Islet precursor cell (in vitro differentiated cells): ENCODE data around the gene NWD2.
"Not testable (repeated sequence)": the region's sequence is repeated elsewhere in the genome, so short reads cannot be mapped to it uniquely, and the experiment has no call there.

Source experiments
- DNase-seq: peaks from one replicate; pipeline ENCODE4 v3.0.0-alpha.2; 2018

Gene NWD2, protein sequence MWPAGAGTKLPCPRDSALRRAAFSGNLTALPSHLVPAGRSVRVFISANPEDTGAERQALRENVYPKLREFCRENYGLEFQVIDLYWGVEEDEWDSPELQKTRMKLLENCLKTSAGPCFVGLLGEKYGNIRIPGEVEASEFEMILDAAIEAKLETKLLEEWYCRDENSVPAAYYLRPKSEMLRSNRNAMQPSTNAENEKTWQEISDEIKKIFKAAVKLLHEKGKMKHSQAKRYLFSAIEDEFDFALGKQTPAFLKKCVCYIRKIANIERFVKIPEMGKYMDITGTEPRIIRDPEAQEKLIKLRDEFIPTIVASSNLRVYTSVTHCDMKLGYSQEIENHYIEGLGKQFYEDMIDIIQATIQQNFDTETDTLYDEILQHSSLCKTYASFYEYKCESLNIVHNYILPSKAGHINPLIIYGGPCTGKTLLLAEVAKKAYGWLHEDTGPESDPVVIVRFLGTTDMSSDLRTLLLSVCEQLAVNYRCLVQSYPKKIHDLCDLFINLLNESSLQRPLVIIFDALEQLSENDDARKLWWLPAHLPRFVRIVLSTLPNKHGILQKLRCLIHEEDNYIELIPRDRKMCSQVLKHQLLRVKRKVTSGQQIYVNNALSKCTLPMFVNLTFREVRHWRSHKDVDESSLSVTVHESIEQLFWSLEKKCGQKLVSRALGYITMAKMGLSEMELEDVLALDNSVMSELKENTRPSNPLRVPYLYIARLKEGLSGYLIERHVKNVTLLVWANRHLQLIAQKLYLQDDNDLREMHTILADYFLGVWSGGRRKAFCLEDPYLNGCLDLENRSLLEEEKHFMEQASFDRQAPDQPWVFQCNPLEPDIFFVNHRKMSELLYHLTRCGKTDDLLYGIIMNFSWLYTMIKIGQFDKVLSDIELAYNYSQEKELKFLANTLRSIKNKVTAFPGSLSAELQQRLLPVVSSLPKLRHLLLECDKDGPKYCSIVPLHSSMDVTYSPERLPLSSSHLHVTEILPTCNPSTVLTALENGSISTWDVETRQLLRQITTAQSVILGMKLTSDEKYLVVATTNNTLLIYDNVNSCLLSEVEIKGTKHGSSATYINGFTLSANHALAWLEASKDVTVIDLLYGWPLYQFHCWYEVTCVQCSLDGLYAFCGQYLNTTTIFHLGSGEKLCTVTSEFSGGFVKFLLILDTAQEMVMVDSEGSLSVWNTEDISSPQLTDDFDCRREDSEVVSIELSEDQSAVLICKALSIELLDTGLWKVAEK (N-terminal part only)

GRCh38 chr4:37244583-37245390 lies at the start of gene NWD2:
TSS of gene NWD2 (plus strand) at chr4:37244743. CDS start at chr4:37245068, 325 bp downstream.
- DNase-seq: peak; percentile 74

DNA sequence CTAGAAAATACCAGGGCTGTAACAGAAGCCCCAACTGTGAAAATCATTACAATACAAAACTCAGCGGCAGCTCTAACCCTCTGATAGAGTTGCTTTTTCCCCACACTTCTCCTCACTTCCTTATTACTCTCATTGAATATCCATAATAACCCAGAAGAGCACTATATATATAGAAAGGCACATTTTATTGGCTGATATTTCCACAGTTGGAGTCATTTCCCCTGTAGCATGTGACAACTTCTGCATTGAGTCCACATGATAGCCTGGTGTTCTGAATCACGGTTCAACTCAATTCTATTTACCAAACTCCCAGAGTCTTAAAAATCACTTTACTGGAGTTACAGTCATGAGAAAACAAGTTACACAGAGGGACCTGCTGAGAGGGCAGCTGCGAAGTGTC lies 46.6 kb upstream of the NWD2 start:
- DNase-seq: no peak

GRCh38 chr4:37204740-37205139 lies 39.8 kb upstream of the NWD2 start:
- DNase-seq: not testable (repeated sequence)

GRCh38 chr4:37216209-37216608 lies 28.3 kb upstream of the NWD2 start:
- no peak for DNase-seq

DNA sequence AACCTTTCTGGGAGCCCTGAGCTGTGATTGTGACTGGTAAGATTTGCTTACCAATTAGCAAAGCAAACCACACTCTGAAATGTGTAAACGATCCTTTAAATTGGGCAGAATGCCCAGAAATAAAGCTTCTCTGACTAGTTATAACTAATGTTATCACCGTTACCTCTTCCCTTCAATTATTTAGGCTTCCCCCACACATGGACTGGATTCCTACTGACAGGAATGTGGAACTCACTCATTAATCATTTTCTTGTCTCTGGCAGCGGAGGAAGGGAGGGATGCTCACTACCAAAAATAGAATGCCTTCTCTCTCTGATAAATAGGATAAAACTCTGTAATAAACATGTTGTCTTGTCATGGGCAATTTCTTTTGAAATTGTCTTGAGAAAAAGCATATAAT lies 25.3 kb upstream of the NWD2 start:
- DNase-seq: no peak

DNA sequence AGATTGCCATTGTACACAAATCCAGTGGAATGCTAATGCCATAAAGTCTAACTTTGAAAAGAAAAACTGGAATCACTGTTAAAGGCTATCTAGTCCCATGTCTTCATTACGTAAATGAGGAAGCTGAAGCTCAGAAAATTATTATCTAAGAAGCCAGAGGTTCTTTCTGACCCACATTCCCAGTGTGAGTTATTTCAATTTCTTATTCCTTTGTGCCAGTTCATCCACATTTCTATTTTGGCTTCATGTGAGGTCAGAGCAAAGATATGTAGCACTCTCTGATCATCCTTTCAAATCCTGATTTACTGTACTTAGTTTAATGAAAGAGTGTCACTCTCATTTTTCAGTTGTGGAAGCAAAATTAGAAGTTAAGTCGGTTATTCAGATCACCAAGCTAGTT lies 24.6 kb upstream of the NWD2 start:
- DNase-seq: no peak

DNA sequence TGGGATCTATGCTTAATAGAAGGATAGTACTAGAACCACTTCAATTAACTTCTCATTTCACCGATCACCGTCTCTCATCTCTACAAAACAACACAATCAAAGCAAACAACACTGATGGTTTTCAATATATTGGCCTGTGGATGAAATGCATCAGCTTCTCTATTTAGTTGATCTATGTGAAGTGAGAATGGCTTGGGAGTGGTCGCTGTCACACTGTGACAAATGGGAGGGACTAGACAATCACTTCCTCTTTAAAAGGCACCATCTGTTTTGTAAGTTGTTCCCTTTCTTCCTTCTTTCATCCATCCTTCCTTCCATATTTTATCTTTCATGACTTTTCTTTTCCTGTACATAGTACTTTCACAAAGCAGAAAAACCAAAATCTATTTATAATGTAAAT lies 23.9 kb upstream of the NWD2 start:
- DNase-seq: no peak

- DNase-seq: no peak
These were observed 20.8 kb upstream of the NWD2 start for GRCh38 chr4:37223732-37224131.

- DNase-seq: no peak
These were observed 19.7 kb upstream of the NWD2 start for GRCh38 chr4:37224854-37225253.

DNA sequence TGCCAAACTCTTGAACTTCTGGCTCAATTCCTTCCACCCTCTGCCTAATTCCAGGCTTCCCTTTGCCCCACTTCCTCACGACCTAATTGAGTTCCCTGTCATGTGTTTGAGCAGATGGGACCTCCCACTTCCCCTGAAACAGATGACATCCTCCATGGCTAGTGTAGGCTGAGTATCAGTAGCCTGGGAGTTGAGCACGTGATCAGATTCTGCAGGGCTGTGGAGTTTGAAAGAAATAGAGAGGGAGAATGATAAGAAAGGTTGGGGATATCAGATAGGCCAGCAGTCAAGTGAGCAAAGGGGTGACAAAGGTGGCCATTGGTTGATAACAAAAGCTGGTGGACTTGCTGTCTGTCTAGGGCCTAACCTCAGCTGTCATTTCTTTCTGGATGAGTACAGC lies 18.8 kb upstream of the NWD2 start:
- no peak for DNase-seq

DNA sequence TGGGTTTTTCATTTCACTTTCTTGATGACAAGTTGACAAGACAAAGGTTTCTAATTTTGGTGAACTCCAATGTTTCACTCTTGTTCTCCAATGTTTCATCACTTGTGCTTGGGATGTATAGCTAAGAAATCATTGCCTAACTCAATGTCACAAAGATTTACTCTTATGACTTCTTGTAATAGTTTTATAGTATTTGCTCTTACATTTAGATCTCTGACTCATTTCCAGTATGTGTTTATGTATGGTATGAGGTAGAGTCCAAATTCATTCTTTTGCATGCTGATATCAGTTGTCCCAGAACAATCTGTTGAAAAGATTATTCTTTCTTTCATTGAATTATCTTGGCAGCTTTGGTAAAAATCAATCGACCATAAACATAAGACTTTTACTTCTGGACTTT lies 12.2 kb upstream of the NWD2 start:
- no peak for DNase-seq

DNA sequence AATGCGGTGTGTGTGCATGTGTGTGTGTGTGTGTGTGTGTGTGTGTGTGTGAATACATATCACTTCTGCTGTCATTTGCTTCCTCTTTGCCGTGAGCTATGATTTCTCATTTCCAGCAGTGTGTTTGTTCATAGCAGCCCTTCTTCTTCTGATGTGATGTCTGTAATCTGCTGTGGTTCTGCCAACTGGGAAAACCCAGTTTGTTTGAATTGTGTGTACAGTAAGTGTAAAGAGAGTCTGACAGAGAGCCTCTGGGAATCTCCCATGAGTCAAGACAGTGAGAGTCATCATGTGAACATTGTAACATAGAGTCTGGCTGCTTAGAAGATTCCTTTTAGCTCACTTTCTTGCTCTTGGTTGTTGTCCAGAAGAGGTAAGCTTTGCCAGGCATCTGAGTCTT lies 8.4 kb upstream of the NWD2 start:
- DNase-seq: no peak

- DNase-seq: no peak
These were observed 2.9 kb upstream of the NWD2 start for GRCh38 chr4:37241647-37242046.

GRCh38 chr4:37243051-37243450 lies 1.5 kb upstream of the NWD2 start:
- peak; percentile 60 for DNase-seq

DNA sequence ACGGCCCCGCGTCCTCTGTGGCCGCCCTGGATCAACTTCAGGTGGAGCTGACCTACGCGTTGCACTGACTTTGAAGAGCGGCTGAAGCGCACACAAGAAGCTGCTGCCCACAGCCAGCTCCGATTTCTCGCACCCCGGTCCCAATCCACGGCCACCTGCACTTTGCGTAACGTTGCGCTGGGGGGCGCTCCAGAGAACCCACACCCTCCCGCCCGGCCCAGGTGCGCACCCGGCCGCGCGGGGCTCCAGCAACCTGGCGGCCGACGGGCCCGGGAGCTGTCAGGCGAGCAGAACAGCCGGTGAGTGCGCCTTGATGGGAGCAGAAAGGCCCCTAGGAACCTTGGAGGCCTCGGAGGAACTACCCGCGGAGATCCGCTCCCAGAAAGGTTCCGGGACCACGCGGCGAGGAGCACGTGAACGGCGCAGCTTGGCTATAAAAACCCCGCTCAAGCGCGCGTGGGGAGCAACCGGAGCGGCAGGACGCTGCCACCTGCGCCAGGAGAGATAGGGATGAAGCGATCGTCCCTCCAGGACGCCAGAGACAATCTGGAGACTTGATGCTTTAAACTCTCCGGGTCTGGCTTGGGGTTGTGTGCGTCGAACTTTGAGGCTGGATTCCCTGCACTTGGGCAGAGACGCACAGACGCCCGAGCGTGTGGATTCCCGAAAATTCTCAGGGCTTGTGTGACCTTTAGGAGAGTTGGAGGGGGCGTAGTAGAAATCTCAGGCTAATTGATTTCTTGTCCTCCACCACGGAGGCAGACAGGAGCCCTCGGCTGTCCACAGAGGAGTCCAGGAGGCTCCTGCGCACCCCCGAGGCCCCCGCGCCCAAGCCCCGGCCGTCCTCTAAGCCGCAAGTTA lies 591 bp upstream of the NWD2 start:
- peak; percentile 75 for DNase-seq

DNA sequence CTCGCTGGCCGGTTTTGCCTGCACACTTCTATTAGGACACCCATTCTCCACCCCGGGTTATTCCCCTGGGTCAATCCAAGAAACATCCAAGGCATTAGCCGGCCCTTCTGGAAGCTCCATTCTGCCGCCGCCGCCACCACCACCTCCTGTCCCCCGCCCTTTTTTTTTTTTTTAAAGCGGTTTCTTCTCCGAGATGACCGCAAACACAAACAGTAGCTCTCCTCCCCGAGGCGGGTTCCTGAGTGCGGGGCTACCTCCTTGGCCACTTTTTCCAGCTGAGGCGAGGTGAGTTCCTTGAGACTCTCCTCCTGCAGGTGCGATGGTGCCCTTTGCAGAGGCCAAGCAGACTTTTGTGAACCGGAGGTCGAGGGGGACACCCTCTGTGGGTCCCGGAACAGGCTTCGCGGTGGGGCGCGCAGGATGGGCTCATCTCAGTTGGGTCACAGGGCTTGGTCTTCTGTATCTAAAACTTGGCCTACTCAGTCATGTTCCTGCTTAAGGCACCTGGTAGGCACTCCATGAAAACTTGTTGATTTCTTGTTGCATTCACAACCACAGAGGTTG lies 930 bp downstream of the NWD2 start:
- DNase-seq: peak; percentile 67

- DNase-seq: no peak
These were observed 2.3 kb downstream of the NWD2 start for GRCh38 chr4:37246891-37247290.

DNA sequence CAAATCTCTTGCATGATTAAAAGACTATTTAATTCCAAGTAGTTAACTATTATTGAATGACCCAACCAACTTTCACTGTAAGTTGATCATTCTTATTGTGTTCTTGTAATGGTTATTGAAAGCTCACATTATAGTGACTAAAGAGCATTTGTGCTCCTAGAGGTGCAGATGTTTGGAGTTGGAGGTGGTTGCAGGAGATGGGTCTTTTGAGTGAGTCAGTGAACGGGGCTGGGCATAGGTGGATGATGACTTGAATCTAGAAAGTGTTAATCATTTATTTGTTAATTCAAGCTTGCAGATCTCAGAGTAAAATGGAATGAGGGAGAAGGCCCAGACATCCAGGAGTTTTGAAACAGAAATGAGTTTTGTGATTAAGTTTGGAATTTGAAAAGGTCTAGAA lies 13.7 kb downstream of the NWD2 start:
- DNase-seq: no peak

- DNase-seq: no peak
These were observed 23.8 kb downstream of the NWD2 start for GRCh38 chr4:37268319-37268718.

- no peak for DNase-seq
These were observed 34.6 kb downstream of the NWD2 start for GRCh38 chr4:37279121-37279520.
